Tibial nerve (tissue), 3 donors: ENCODE measurements around the gene PNO1.

Source experiments
- POLR2A ChIP-seq, 2 donors: fragments of 450-650 bp; IDR thresholded peaks; one replicate each; pipeline ENCODE4 v1.6.1; 2017; ENCODE audit warnings: antibody characterized with exemption in 2 of 2, mild to moderate bottlenecking in 2 of 2, moderate library complexity in 2 of 2
- TF ChIP-seq, protein P1 (sequence below), 5 experiments: fragments of 200-600 bp in 3 of 5; fragments of 450-650 bp in 2 of 5; sonication (generic) in 3 of 5; IDR thresholded peaks; one replicate each; pipeline ENCODE4 v1.5.1; 2016 to 2019; ENCODE audit warnings: antibody characterized with exemption in 5 of 5, mild to moderate bottlenecking in 3 of 5, moderate library complexity in 2 of 5

GRCh38 chr2:68127358-68128242, 30.1 kb upstream of the PNO1 start:
- TF ChIP-seq, protein P1, sequence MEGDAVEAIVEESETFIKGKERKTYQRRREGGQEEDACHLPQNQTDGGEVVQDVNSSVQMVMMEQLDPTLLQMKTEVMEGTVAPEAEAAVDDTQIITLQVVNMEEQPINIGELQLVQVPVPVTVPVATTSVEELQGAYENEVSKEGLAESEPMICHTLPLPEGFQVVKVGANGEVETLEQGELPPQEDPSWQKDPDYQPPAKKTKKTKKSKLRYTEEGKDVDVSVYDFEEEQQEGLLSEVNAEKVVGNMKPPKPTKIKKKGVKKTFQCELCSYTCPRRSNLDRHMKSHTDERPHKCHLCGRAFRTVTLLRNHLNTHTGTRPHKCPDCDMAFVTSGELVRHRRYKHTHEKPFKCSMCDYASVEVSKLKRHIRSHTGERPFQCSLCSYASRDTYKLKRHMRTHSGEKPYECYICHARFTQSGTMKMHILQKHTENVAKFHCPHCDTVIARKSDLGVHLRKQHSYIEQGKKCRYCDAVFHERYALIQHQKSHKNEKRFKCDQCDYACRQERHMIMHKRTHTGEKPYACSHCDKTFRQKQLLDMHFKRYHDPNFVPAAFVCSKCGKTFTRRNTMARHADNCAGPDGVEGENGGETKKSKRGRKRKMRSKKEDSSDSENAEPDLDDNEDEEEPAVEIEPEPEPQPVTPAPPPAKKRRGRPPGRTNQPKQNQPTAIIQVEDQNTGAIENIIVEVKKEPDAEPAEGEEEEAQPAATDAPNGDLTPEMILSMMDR (IDR thresholded peaks at IDR 0.05) = no peak
- no peak for TF ChIP-seq POLR2A (IDR thresholded peaks at IDR 0.05)
